Pancreas (tissue), 10 donors: ENCODE results near the gene NOS1. TPM values are rescaled to one million over a fixed set of nuclear protein-coding genes. Genes with fewer than 3 reads are reported as not detected.
"Not testable (repeated sequence)": the region's sequence is repeated elsewhere in the genome, so short reads cannot be mapped to it uniquely, and the experiment has no call there.

ENCODE experiments used
- ATAC-seq, 4 donors: fragments of 200-7000 bp; cut with Tn5 transposase; one replicate each; pipeline versions ENCODE4 v1.8.0 to v1.9.1; 2020; ENCODE audit warnings: mild to moderate bottlenecking in 4 of 4, moderate library complexity in 4 of 4
- DNase-seq, 6 donors: peaks; one replicate each; pipeline ENCODE4 v3.0.0-alpha.2; 2020
- FAIRE-seq: peaks from 2 replicates; lab custom pipeline; 2012; peaks lifted over from hg19 to GRCh38; lab: Jason Lieb, UNC
- H3K27ac ChIP-seq, 4 donors: fragments of 200-600 bp; sonication (generic); 1 replicate in 3 of 4; 2 replicates in 1 of 4; pipeline versions ENCODE4 v1.5.0 to v1.8.0; 2020
- H3K27me3 ChIP-seq, 4 donors: fragments of 200-600 bp; one replicate each; pipeline ENCODE4 v1.8.0; 2021
- H3K36me3 ChIP-seq, 3 donors: fragments of 200-600 bp; sonication (generic) in 1 of 3; one replicate each; pipeline versions ENCODE4 v1.5.0 to v1.8.0; 2020 to 2021
- H3K4me1 ChIP-seq, 3 donors: fragments of 200-600 bp; one replicate each; pipeline ENCODE4 v1.8.0; 2021
- H3K4me3 ChIP-seq, 4 donors: fragments of 200-600 bp; sonication (generic) in 2 of 4; one replicate each; pipeline versions ENCODE4 v1.5.0 to v1.8.0; 2020 to 2021
- H3K9me3 ChIP-seq, 4 donors: fragments of 200-600 bp; one replicate each; pipeline ENCODE4 v1.8.0; 2021
- WGBS, 2 donors: extraction: QIAGEN DNeasy Blood & Tissue Kit; methylation state at CpG; one replicate each; pipeline ENCODE4 v1.1.7; 2013; 5-methylcytosine and 5-hydroxymethylcytosine counted together
- intact Hi-C, 3 donors: fragments of 100-400 bp; cut with DNase I; formaldehyde crosslinking; loops; one replicate each; pipeline versions ENCODE4 v1.11.1 to v1.14.2; 2022
- polyA plus RNA-seq, 2 donors: library from polyadenylated mRNA; stranded (reverse); fragments of 200-250 nt; gene quantifications; one replicate each; pipeline ENCODE4 v1.2.3, GENCODE V29; 2013
- total RNA-seq, 6 donors: library from RNA; stranded (reverse); fragmentation: NEBNext Ultra II Directional in 4 of 6; extraction: Animal tissue kit (Norgen Biotek cat#: 25700) in 4 of 6; gene quantifications; one replicate each; pipeline versions ENCODE4 v1.2.1 to v1.2.4, GENCODE V29; 2021 to 2023
- TF ChIP-seq, protein P1 (sequence below), 4 donors: fragments of 200-600 bp; sonication (generic) in 3 of 4; IDR thresholded peaks; one replicate each; pipeline versions ENCODE4 v1.5.0 to v1.8.0; 2021; ENCODE audit warnings: antibody characterized with exemption in 4 of 4
- donor health status: healthy with polysubstance abuse.
- donor health status: DM: no; HTN: no; CAD: no; lungs with moderate emphysema.
- donor health status: DM: no; HTN: no; CAD: no.
- donor health status: control.
- donor health status: control.
- donor health status: Bipolar disorder and iron deficiency.
- donor health status: DM: yes; HTN: yes; CAD: no.
- donor health status: DM: no; HTN: no; CAD: no.
- donor health status: DM: no; HTN: no; CAD: no.
- donor health status: DM: yes; HTN: yes; CAD: no.

The NOS1 gene
- total and polyA plus RNA-seq, 8 donors, result 0.14 to 2.0 (median 0.91) TPM

DNA sequence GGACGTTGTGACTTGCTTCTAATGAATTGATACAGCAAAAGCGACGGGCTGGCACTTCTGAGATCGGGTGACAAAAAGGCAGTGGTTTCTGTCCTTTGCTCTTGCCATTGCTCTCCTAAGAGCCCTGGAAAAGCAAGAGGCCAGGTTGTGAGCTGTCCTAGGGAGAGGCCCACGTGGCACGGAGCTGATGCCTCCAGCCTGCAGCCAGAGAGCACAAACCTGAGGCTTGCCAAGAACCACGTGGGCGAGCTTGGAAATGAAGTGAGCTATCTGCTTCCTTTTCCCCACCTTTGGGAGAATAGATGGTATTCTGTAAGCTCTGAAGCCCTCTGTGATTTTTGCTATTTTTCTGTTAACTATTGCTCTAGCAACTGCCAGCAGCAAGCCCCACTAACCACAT, 26.4 kb upstream of the NOS1 start:
- 84% methylated on average over 8 of the region's 8 CpGs for WGBS, 2 donors
- TF ChIP-seq, protein P1, sequence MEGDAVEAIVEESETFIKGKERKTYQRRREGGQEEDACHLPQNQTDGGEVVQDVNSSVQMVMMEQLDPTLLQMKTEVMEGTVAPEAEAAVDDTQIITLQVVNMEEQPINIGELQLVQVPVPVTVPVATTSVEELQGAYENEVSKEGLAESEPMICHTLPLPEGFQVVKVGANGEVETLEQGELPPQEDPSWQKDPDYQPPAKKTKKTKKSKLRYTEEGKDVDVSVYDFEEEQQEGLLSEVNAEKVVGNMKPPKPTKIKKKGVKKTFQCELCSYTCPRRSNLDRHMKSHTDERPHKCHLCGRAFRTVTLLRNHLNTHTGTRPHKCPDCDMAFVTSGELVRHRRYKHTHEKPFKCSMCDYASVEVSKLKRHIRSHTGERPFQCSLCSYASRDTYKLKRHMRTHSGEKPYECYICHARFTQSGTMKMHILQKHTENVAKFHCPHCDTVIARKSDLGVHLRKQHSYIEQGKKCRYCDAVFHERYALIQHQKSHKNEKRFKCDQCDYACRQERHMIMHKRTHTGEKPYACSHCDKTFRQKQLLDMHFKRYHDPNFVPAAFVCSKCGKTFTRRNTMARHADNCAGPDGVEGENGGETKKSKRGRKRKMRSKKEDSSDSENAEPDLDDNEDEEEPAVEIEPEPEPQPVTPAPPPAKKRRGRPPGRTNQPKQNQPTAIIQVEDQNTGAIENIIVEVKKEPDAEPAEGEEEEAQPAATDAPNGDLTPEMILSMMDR (IDR thresholded peaks at IDR 0.05), result no peak
- H3K4me3 ChIP-seq, result no peak overlapping the region
- ATAC-seq (no peak), FAIRE-seq (no peak), DNase-seq (no peak)
- intact Hi-C loops, result no loop called here
- H3K36me3 ChIP-seq, result no peaks in the 10 kb centered on the region
- no peaks in the 10 kb centered on the region for H3K4me1 ChIP-seq
- no peak overlapping the region for H3K27ac ChIP-seq
- H3K27me3 ChIP-seq, result no peaks in the 10 kb centered on the region
- H3K9me3 ChIP-seq, result no peaks in the 10 kb centered on the region

DNA sequence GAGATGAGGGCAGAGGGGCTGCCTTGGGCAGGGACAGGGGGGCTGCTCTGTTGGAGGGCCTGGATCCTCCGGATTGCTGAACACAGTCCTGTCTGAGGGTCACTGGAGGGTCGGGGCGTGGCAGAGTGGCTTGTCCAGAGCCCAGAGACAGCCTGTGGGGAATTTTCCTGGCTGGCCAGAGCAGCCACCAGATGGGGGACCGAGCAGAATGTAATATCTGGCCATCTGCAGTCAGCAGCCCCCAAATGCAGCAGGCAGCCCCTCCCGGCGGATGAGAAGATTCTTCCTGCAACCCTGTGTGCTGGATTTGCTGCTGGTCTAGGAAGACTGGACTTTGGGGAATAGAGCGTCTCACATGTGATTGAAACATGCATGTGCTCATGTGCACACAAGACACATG, 23.3 kb upstream of the NOS1 start:
- H3K4me3 ChIP-seq, result no peak overlapping the region
- 83 to 85% methylated on average over 7 of the region's 7 CpGs for WGBS, 2 donors
- intact Hi-C loops, result no loop called here
- no peak for DNase-seq
- H3K27ac ChIP-seq, result no peak overlapping the region
- ATAC-seq, result no peak
- no peak for FAIRE-seq
- H3K36me3 ChIP-seq, result no peaks in the 10 kb centered on the region
- TF ChIP-seq, protein P1 (IDR thresholded peaks at IDR 0.05), result no peak
- H3K27me3 ChIP-seq, result no peaks in the 10 kb centered on the region
- H3K9me3 ChIP-seq, result no peaks in the 10 kb centered on the region
- no peaks in the 10 kb centered on the region for H3K4me1 ChIP-seq

DNA sequence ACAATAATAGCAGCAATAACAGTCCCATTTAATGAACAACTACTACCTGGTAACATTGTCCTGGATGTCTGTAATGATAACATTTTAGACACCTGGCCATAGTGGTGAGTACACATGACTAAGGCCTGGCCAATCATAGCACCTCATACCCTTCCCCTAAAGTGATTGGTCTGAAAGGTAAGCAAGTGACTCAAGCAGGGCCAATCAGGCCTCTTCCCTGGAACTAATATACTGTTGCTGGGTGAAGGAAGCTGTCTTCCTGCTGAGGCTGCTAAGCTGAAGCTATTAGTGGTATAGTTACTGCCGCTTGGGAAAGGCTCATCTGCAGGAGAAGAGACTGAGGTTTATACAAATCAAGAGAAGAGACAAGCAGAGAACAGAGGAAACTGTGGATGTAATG, 18.7 kb upstream of the NOS1 start:
- no peak for ATAC-seq
- 83 to 95% methylated on average over 1 of the region's 1 CpG for WGBS, 2 donors
- DNase-seq, result no peak
- Histone ChIP-seq H3K4me3 (no peak overlapping the region), H3K27me3 (no peaks in the 10 kb centered on the region), H3K9me3 (no peaks in the 10 kb centered on the region), H3K4me1 (no peaks in the 10 kb centered on the region), H3K27ac (no peak overlapping the region), H3K36me3 (no peaks in the 10 kb centered on the region)
- TF ChIP-seq, protein P1 (IDR thresholded peaks at IDR 0.05), result no peak
- intact Hi-C loops, result no loop called here
- FAIRE-seq, result no peak

DNA sequence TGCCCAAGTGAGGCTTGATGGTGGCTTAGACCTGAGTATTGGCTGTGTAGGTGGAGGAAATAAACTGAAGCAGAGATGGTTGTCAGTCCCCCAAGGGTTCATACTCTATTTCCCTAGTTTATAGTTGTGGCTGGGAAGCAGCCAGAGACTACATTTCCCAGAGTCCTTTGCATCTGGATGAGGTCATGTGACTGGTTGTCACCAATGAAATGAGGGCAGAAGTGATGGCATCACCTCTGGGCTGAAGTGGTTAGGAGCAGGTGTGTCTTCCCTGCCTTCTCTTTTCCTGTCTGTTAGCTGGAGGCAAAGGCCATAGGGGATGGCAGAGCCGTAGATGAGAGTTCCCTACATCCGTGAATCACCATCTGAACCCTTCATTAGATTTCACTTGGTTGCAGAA, 16.3 kb upstream of the NOS1 start:
- Histone ChIP-seq H3K36me3 (no peaks in the 10 kb centered on the region), H3K27me3 (no peaks in the 10 kb centered on the region), H3K9me3 (no peaks in the 10 kb centered on the region), H3K27ac (no peak overlapping the region), H3K4me3 (no peak overlapping the region), H3K4me1 (no peaks in the 10 kb centered on the region)
- intact Hi-C loops, result no loop called here
- ATAC-seq (no peak), FAIRE-seq (no peak), DNase-seq (no peak)
- TF ChIP-seq, protein P1 (IDR thresholded peaks at IDR 0.05), result no peak
- WGBS, 2 donors, result 92 to 94% methylated on average over 2 of the region's 2 CpGs

DNA sequence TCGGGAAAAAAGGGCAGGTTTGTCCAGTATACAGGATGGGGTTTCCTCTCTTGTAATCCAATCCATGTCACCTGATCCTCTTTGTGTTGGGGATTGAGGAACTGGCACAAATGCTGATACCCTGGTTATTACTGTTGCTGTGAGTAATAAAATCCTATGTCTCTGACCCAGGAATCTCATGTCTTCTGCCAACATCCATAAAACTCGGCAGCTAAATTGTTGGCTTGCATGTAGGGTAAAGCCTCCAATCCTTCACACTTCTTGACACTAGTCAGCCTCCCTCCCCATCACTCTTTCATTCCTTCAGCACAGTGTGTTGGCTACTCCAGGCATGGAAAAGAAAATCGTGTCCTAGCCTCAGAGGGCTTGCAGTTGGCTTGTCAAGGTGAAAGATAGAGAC, 9.2 kb upstream of the NOS1 start:
- no peaks in the 10 kb centered on the region for H3K36me3 ChIP-seq
- intact Hi-C loops, result no loop called here
- no peak overlapping the region for H3K27ac ChIP-seq
- no peak for FAIRE-seq
- TF ChIP-seq, protein P1 (IDR thresholded peaks at IDR 0.05), result no peak
- no peak for ATAC-seq
- H3K4me3 ChIP-seq, result no peak overlapping the region
- no peaks in the 10 kb centered on the region for H3K9me3 ChIP-seq
- H3K27me3 ChIP-seq, result no peaks in the 10 kb centered on the region
- no peak for DNase-seq
- 73 to 80% methylated on average over 3 of the region's 3 CpGs for WGBS, 2 donors
- no peaks in the 10 kb centered on the region for H3K4me1 ChIP-seq

DNA sequence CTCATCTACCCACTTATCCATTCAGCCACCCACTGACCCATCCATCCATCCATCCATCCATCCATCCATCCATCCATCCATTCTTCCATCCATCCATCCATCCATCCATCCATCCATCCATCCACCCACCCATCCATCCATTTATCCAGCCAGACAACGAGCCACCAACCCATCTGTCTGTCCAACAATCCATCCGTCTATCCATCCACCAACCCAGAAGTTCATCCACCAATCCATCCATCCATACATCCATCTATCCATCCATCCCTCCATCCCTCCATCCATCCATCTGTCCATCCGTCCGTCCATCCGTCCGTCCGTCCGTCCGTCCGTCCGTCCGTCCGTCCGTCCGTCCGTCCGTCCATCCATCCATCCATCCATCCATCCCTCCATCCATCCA, 8.6 kb upstream of the NOS1 start:
- not testable (repeated sequence) for H3K9me3 ChIP-seq, H3K27ac ChIP-seq, FAIRE-seq, DNase-seq, H3K4me3 ChIP-seq, H3K4me1 ChIP-seq, ATAC-seq, H3K27me3 ChIP-seq, H3K36me3 ChIP-seq
- intact Hi-C loops, result loop anchor here (5.0 to 10.0 kb wide), 4 partner anchors 215 to 465 kb away; no protein-coding TSS in a partner anchor
- 81 to 85% methylated on average over 17 of the region's 17 CpGs for WGBS, 2 donors
